Measurements from ENCODE around the gene NDFIP2. TPM values are rescaled to one million over a fixed set of nuclear protein-coding genes. Genes with fewer than 3 reads are reported as not detected.

Gene NDFIP2
- total RNA-seq, 3 donors from 2014 or later (not counting 1 experiment from before 2014, with no cell fraction given), result 2.6 to 9.6 (median 3.6) TPM

- no peak overlapping the region for H3K4me3 ChIP-seq (ENCODE audit: low read length)
- DNase-seq (no peak), ATAC-seq (no peak)
- H3K9me3 ChIP-seq (ENCODE audit: control insufficient read depth, insufficient read depth, low read length), result no peaks in the 10 kb centered on the region
- H3K27ac Mint-ChIP-seq, result no peak overlapping the region
- H3K36me3 ChIP-seq (ENCODE audit: control insufficient read depth, insufficient read depth, low read length), result no peaks in the 10 kb centered on the region
- H3K27ac ChIP-seq (ENCODE audit: low read length), result no peak overlapping the region
- intact Hi-C loops (cut with micrococcal nuclease), result no loop called here
- no peak for TF ChIP-seq CTCF (IDR thresholded peaks at IDR 0.05)
- no peaks in the 10 kb centered on the region for H3K9me3 Mint-ChIP-seq
- peaks cover 4% of the 10 kb centered on the region for H3K4me1 ChIP-seq (ENCODE audit: control insufficient read depth, insufficient read depth, low read length)
- 97% methylated on average over 4 of the region's 5 CpGs for WGBS (ENCODE audit: insufficient coverage)
- no peaks in the 10 kb centered on the region for H3K36me3 Mint-ChIP-seq
- H3K4me1 Mint-ChIP-seq, result peaks cover 18 to 19% of the 10 kb centered on the region in 2 donors
- H3K27me3 ChIP-seq (ENCODE audit: control insufficient read depth, insufficient read depth, low read length), result peaks cover 2% of the 10 kb centered on the region
- H3K4me3 Mint-ChIP-seq, result no peak overlapping the region
- H3K27me3 Mint-ChIP-seq (ENCODE audit: low read depth in 2 of 2), result peaks cover 2 to 8% of the 10 kb centered on the region in 2 donors
Observed at GRCh38 chr13:79527698-79528097, 46.7 kb downstream of the NDFIP2 start.

GRCh38 chr13:79528356-79528755 lies 47.4 kb downstream of the NDFIP2 start:
- WGBS (ENCODE audit: insufficient coverage), result 100% methylated on average over 1 of the region's 4 CpGs
- intact Hi-C loops (cut with micrococcal nuclease), result no loop called here
- H3K27ac ChIP-seq (ENCODE audit: low read length), result no peak overlapping the region
- Mint-ChIP-seq H3K4me3 (no peak overlapping the region), H3K27me3 (ENCODE audit: low read depth in 2 of 2) (peaks cover 2 to 8% of the 10 kb centered on the region in 2 donors), H3K27ac (no peak overlapping the region), H3K36me3 (no peaks in the 10 kb centered on the region), H3K4me1 (peaks cover 14 to 15% of the 10 kb centered on the region in 2 donors), H3K9me3 (no peaks in the 10 kb centered on the region)
- no peak for DNase-seq
- peaks cover 2% of the 10 kb centered on the region for H3K27me3 ChIP-seq (ENCODE audit: control insufficient read depth, insufficient read depth, low read length)
- no peaks in the 10 kb centered on the region for H3K36me3 ChIP-seq (ENCODE audit: control insufficient read depth, insufficient read depth, low read length)
- no peaks in the 10 kb centered on the region for H3K4me1 ChIP-seq (ENCODE audit: control insufficient read depth, insufficient read depth, low read length)
- no peak for TF ChIP-seq CTCF (IDR thresholded peaks at IDR 0.05)
- no peaks in the 10 kb centered on the region for H3K9me3 ChIP-seq (ENCODE audit: control insufficient read depth, insufficient read depth, low read length)
- H3K4me3 ChIP-seq (ENCODE audit: low read length), result no peak overlapping the region
- ATAC-seq, result no peak

- Mint-ChIP-seq H3K27me3 (ENCODE audit: low read depth in 2 of 2) (peaks cover 2 to 8% of the 10 kb centered on the region in 2 donors), H3K27ac (no peak overlapping the region), H3K9me3 (no peaks in the 10 kb centered on the region), H3K4me3 (no peak overlapping the region), H3K4me1 (peaks cover 14 to 15% of the 10 kb centered on the region in 2 donors), H3K36me3 (no peaks in the 10 kb centered on the region)
- H3K27me3 ChIP-seq (ENCODE audit: control insufficient read depth, insufficient read depth, low read length), result peaks cover 2% of the 10 kb centered on the region
- no peak for ATAC-seq
- intact Hi-C loops (cut with micrococcal nuclease), result no loop called here
- no peak overlapping the region for H3K4me3 ChIP-seq (ENCODE audit: low read length)
- H3K27ac ChIP-seq (ENCODE audit: low read length), result no peak overlapping the region
- no peaks in the 10 kb centered on the region for H3K4me1 ChIP-seq (ENCODE audit: control insufficient read depth, insufficient read depth, low read length)
- WGBS (ENCODE audit: insufficient coverage), result no CpG with 5 or more reads among the region's 2 CpGs
- DNase-seq, result no peak
- no peaks in the 10 kb centered on the region for H3K36me3 ChIP-seq (ENCODE audit: control insufficient read depth, insufficient read depth, low read length)
- no peak for TF ChIP-seq CTCF (IDR thresholded peaks at IDR 0.05)
- no peaks in the 10 kb centered on the region for H3K9me3 ChIP-seq (ENCODE audit: control insufficient read depth, insufficient read depth, low read length)
Observed at GRCh38 chr13:79528759-79529191, 47.8 kb downstream of the NDFIP2 start.

GRCh38 chr13:79529817-79530216 lies 48.9 kb downstream of the NDFIP2 start:
- Mint-ChIP-seq H3K4me3 (no peak overlapping the region), H3K27ac (no peak overlapping the region), H3K9me3 (no peaks in the 10 kb centered on the region), H3K27me3 (ENCODE audit: low read depth in 2 of 2) (peaks cover 2 to 8% of the 10 kb centered on the region in 2 donors), H3K4me1 (peaks cover 14 to 15% of the 10 kb centered on the region in 2 donors), H3K36me3 (no peaks in the 10 kb centered on the region)
- H3K27ac ChIP-seq (ENCODE audit: low read length), result no peak overlapping the region
- no peak overlapping the region for H3K4me3 ChIP-seq (ENCODE audit: low read length)
- no peaks in the 10 kb centered on the region for H3K36me3 ChIP-seq (ENCODE audit: control insufficient read depth, insufficient read depth, low read length)
- H3K4me1 ChIP-seq (ENCODE audit: control insufficient read depth, insufficient read depth, low read length), result no peaks in the 10 kb centered on the region
- no peaks in the 10 kb centered on the region for H3K27me3 ChIP-seq (ENCODE audit: control insufficient read depth, insufficient read depth, low read length)
- 100% methylated on average over 2 of the region's 4 CpGs for WGBS (ENCODE audit: insufficient coverage)
- intact Hi-C loops (cut with micrococcal nuclease), result no loop called here
- ATAC-seq (no peak), DNase-seq (no peak)
- no peak for TF ChIP-seq CTCF (IDR thresholded peaks at IDR 0.05)
- no peaks in the 10 kb centered on the region for H3K9me3 ChIP-seq (ENCODE audit: control insufficient read depth, insufficient read depth, low read length)
